ENCODE results near the gene PAFAH1B2.

PAFAH1B2 gene

DNA sequence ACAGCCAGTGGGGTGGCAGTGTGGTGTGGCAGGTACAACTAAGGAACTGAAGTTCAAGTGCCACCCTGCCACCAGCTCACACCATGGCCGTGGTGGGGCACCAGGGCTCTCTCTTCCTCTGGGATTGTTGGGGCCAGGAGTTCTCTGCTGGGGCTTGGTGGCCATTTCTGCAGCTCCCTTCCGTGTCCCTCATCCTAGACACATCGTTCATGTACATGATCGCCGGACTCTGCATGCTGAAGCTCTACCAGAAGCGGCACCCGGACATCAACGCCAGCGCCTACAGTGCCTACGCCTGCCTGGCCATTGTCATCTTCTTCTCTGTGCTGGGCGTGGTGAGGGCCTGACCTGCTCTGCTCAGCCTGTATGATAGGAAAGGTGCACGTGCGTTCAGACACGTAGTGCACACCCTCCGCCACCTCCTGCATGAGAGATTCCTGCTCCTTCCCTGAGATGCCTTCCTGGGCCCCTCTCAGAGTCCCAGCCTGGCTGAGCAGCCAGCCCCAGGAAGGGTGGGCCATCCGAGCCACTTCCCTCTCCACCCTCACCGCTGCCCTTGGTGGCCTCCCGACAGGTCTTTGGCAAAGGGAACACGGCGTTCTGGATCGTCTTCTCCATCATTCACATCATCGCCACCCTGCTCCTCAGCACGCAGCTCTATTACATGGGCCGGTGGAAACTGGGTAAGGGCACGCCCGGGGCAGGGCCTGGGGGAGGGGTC lies 47.8 kb downstream of the PAFAH1B2 start:
- DNase-seq: no peak

DNA sequence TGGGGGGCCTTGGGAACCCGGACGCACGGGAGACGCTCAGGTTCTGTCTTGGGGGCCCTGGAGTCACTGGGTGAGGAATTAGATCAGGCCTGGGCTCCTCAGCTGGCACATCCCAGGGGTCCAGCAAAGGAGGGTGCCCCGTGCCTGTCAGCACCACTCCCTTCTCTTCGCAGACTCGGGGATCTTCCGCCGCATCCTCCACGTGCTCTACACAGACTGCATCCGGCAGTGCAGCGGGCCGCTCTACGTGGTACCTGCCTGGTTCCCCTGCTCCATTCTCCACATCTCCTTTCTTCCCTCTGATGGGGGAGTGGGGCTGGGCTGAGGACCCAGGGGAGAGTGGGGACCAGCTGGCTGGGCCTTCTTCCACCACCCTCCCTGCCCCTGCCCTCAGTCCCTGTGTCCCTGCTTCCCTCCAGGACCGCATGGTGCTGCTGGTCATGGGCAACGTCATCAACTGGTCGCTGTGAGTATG lies 48.4 kb downstream of the PAFAH1B2 start:
- DNase-seq: no peak

DNA sequence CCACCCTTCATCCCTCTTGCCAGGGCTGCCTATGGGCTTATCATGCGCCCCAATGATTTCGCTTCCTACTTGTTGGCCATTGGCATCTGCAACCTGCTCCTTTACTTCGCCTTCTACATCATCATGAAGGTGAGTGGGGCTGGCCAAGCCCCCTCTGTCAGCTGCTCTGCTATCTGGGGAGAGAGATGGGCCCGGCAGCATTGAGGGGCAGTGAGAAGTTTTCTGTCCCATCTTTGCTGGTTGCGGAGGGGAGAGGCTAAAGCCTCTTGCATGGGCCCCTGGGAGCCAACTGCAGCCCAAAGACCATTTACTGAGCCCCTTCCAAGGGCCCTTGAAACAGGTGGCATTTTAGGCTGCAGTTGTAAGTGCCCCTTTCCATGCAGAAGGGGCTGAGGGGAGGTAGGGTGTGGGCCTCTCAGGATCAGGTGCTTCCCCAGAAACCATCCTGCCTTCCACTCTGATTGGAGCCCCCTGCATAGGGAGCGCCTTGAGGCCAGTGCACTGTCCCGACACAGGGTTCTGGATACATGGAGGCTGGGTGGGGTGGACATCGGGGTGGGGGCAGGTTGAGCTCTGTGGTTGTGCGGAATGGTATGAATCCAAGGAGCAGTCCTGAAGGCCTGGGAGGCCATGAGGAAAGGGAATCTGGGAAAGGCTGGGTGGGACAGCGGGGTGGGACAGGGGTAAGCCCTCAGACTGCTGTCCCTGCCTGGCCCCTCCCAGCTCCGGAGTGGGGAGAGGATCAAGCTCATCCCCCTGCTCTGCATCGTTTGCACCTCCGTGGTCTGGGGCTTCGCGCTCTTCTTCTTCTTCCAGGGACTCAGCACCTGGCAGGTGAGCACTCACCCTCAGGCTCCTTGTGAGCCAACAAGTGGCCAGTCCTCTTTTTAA lies 49.3 kb downstream of the PAFAH1B2 start:
- no peak for DNase-seq

DNA sequence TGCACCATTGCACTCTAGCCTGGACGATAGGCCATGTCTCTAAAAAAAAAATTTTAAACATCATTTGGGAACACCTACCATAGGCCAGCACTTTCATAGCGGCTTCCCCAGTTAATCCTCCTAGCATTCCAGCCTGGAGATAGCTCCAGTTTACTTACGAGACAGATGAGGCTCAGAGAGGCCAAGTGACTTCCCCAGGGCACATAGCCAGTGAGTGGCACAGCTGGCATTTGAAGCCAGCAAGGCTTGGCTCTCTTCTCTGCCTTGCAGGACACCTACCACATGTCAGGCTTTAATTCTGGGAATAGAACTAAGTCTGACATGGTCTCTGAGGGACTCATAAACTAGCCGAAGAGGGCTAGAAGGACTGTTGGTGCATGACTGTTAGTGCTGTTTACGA lies 50.2 kb downstream of the PAFAH1B2 start:
- DNase-seq: no peak

DNA sequence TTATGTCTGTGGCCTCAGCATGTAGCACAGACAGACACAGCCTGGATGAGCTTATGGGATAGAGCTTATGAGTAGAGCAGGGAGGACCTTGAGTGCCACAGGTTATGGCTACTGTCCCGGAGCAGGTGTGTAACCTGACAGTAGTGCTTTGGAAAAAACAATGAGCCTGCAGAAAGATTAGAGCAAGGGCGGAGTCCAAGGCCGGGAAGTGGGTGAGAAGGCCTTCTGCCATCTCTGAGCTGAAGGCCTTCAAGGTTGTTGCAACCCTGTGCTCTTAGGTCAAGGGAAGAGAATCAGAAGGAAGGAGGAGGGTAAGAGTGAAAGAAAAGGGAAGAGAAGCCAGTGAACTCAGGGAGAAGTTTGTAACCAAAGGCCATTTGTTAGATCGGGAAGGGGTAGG lies 51.2 kb downstream of the PAFAH1B2 start:
- DNase-seq: no peak

DNA sequence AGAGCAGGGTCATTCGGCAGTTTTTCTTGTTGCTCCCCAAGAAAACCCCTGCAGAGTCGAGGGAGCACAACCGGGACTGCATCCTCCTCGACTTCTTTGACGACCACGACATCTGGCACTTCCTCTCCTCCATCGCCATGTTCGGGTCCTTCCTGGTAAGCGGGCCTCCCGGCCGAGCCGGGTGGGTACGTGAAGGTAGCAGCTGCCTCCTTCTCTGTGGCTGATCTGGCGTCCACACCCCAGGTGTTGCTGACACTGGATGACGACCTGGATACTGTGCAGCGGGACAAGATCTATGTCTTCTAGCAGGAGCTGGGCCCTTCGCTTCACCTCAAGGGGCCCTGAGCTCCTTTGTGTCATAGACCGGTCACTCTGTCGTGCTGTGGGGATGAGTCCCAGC lies 51.7 kb downstream of the PAFAH1B2 start:
- no peak for DNase-seq

DNA sequence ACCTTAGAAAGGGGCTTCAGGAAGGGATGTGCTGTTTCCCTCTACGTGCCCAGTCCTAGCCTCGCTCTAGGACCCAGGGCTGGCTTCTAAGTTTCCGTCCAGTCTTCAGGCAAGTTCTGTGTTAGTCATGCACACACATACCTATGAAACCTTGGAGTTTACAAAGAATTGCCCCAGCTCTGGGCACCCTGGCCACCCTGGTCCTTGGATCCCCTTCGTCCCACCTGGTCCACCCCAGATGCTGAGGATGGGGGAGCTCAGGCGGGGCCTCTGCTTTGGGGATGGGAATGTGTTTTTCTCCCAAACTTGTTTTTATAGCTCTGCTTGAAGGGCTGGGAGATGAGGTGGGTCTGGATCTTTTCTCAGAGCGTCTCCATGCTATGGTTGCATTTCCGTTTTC lies 52.9 kb downstream of the PAFAH1B2 start:
- DNase-seq: no peak

DNA sequence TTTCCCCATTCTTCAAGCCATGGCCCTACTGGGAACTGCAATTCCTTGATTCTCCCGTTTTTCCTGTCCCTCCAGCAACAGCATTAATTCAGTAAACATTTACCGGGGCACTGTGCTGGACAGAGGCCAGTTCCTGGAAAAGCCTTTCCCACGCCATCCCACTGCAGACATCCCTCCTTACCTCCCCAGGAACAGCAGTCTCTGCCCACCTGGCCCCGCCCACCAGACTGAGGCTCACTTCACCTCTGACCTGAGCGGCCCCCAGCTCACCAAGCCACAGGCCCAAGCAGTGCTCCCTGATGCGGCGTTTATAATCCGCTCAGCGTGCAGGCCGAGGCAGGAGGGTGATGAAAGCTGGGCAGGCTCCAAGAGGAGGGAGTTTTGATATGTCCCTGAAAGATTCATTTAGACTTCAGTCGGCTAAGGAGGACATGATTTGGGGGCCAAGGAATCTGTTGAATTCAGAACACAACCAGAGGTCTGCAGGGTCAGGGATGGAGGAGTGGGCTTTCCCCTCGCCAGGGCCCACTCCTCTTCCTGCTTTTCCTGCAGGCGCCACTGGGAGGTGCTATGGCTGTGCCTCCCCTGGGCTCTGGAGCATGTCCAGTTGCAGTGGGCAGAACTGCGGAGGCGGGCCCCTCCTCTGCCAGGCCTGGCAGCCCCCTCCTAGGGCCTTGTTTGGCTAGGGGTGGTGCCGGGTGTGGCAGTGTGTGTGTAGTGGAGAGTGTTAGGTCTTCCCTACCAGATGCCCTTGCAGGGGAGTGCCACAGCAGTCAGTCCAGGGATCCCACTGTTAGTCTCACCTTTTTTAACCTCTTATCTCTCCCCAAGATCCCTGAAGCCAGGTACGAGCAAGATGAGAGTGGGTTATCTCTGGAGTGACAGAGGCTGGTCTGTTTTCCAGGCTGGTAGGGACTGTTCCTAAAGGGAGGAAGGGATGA lies 53.7 kb downstream of the PAFAH1B2 start:
- DNase-seq: no peak

DNA sequence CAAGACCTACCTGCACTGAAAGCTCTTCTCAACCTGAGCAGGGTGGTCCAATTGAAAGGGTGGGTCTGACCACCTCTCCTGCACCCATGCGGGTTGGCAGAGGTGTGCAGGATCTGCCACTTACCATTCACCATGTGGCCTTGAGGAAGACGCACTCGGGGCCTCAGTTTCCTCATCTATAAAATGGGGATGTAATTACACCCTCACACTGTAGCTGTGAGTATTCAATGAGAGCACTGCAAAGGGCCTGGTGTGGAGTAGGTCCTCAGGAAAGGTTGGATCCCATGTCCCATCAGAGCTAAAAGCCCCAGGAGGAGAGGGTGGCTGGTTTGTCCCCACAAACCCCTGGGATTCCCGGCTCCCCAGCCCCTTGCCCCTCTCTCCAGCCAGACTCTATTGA lies 54.5 kb downstream of the PAFAH1B2 start:
- DNase-seq: no peak

DNA sequence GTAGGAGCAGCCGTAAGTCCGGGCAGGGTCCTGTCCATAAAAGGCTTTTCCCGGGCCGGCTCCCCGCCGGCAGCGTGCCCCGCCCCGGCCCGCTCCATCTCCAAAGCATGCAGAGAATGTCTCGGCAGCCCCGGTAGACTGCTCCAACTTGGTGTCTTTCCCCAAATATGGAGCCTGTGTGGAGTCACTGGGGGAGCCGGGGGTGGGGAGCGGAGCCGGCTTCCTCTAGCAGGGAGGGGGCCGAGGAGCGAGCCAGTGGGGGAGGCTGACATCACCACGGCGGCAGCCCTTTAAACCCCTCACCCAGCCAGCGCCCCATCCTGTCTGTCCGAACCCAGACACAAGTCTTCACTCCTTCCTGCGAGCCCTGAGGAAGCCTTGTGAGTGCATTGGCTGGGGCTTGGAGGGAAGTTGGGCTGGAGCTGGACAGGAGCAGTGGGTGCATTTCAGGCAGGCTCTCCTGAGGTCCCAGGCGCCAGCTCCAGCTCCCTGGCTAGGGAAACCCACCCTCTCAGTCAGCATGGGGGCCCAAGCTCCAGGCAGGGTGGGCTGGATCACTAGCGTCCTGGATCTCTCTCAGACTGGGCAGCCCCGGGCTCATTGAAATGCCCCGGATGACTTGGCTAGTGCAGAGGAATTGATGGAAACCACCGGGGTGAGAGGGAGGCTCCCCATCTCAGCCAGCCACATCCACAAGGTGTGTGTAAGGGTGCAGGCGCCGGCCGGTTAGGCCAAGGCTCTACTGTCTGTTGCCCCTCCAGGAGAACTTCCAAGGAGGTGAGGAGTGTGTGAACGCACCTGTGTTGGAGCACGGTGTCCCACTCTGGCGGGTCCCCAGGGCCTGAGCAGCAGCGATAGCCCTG lies 55.2 kb downstream of the PAFAH1B2 start, which contains the start of gene TAGLN:
Gene TAGLN (plus strand): TSS at position 318 of the 863 bp plus-strand sequence. CDS start 3,644 bp downstream, outside the sequence.
- DNase-seq: no peak

DNA sequence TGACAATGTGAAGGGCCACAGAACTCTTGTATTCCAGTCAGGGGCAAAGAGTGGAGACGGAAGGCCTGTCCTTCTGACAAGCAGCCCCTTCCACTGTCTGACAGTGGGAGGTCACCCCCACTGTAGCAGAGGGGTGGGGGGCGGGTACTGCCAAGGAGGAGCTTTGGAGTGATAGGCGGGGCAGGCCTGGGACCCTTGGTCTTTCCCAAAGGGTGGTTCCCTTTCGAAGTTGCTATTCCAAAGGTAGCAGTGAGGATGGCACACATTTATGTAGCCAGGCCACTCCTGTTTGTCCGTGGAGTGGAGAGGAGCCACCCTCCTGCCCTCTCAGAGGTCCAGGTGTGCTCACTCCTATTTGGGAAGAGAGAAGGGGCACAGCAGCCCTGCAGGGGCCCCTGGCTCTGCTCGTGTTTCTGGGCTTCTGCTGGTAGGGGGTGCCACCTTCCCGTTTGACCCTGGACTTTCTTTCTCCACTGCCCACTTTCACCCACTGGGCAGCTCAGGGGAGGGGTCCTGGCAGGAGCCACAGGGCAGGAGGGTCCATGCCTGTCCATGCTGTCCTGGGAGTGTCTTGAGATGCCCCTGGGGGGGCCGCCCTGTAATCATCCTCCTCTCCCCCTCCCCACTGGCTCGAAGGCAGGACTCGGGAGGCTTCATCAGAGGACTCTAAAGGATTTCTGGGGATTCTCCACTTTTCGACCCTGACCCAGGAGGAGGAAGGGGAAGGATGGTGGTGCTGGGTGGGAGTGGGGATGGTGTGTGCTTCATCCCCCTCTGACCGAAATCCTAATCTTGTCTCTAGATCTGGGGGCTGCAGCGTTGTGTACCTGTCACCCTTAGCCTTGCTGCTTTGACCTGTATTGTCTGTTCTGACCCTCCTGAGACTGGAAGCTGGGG lies 56.1 kb downstream of the PAFAH1B2 start:
- DNase-seq: no peak

DNA sequence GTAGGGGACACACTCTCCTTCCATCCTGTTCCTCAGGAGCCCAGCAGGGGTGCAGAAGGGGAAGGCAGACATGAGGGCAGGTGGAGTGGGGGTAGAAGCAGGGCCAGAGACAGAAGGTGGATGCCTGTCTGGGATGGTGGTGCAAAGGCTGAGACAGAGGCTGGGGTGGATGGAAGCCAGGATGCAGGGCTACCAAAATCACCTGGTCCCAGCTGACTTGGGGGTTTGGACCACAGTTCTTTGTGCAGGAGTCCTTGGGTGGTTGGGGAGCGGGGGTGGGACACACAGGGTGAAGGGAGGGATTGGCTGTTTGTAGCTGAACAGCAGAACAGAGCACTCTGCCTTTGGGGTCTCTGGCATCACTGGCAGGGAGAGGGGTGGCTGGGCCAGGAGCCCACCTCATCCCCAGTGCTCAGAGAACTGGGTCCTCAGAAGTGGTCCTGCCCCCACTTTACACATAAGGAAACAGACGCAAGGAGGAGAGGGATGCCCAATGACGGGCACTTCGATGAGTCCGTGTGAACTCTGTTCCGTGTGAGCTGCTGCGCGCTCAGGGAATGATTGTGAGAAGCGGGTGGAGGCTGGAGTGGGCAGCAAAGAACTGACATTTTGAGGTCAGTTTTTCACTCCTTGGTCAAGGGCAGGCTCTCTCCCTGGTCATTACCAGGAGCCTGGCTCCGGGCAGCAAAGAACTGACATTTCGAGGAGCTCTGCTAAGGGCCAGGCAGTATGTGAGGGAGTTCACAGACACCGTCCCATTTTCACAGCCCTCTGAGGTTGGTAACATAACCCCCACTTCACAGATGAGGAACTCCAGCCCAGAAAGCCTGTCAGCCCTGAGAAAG lies 56.9 kb downstream of the PAFAH1B2 start:
- no peak for DNase-seq

DNA sequence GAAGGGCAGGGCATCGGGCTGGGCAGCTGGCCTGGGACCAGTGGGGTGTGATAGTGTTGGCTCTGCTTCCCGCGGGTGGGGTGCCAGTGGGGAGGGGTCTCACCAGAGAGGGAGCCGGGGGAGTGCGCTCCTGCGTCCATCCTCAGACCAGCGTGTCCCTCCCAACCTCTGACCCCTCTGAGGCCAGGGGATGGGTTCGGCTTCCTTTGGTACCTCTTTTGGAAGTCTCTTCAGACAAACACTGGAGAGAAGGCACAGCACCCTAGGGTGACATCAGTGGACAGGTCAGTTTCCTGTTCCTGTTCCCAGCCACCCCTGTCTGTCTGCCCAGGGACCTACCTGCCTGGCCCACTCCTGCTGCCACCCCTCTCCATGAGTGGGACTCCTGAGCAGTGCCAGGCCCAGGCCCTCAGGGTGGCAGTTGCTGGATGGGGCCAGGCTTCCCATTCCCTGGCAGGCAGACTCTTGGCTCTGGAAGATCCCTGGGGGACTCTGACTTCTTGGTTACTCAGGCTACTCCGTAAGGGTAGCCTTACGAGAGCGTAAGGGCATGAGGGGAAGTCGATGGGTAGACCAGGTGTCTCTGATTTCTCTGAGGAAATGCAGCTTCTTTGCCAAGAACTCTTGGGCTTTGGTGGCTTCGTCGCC lies 57.7 kb downstream of the PAFAH1B2 start:
- DNase-seq: no peak

DNA sequence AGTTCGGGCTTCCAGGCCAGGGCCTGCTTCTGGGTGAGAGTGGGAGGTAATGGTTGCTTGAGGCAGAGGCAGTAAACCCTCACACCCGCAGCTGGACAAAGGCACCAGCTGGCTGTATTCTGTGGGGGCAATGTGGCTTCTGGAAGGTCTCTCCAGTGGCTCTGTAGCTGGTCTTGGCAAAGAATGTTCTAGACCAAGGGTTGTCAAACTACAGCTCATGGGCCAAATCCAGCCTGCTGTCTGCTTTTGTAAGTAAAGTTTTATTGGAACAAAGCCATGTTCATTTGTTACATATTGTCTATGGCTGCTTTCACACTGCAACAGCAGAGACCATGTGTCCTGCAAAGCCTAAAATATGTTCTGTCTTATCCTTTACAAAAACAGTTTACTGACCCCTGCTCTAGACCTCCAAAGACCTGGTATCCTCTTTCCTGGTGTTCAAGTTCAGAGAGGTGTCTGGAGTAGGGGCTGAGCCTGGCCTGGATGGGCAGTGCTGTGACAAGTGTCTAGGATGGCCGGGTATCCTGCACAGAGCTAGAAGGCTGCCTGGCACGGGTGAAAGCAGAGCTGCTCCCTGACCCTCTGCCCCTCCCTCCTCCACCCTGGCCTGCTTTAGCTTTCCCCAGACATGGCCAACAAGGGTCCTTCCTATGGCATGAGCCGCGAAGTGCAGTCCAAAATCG lies 58.4 kb downstream of the PAFAH1B2 start:
- DNase-seq: no peak

DNA sequence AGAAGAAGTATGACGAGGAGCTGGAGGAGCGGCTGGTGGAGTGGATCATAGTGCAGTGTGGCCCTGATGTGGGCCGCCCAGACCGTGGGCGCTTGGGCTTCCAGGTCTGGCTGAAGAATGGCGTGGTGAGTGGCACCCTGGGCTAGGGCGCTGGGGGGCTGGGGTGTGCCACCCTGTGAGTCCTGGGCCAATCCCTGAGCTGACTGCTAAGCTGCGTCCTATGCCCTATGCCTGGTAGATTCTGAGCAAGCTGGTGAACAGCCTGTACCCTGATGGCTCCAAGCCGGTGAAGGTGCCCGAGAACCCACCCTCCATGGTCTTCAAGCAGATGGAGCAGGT lies 59.0 kb downstream of the PAFAH1B2 start:
- no peak for DNase-seq

DNA sequence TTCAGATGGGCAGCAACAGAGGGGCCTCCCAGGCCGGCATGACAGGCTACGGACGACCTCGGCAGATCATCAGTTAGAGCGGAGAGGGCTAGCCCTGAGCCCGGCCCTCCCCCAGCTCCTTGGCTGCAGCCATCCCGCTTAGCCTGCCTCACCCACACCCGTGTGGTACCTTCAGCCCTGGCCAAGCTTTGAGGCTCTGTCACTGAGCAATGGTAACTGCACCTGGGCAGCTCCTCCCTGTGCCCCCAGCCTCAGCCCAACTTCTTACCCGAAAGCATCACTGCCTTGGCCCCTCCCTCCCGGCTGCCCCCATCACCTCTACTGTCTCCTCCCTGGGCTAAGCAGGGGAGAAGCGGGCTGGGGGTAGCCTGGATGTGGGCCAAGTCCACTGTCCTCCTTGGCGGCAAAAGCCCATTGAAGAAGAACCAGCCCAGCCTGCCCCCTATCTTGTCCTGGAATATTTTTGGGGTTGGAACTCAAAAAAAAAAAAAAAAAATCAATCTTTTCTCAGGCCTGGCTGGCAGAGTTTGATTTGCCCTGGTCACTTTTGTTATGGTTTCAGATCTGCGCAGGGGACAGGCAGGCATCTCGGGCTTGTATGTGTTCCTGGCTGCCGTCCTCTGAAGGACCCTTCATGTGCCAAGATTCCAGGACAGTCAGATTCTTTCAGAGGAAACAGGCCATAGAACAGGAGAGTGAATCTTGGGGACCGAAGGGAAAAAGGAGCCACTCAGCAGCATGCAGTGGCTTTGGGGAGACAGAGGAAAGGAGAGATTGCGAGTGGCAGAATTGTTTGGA lies 60.4 kb downstream of the PAFAH1B2 start:
- DNase-seq: no peak

DNA sequence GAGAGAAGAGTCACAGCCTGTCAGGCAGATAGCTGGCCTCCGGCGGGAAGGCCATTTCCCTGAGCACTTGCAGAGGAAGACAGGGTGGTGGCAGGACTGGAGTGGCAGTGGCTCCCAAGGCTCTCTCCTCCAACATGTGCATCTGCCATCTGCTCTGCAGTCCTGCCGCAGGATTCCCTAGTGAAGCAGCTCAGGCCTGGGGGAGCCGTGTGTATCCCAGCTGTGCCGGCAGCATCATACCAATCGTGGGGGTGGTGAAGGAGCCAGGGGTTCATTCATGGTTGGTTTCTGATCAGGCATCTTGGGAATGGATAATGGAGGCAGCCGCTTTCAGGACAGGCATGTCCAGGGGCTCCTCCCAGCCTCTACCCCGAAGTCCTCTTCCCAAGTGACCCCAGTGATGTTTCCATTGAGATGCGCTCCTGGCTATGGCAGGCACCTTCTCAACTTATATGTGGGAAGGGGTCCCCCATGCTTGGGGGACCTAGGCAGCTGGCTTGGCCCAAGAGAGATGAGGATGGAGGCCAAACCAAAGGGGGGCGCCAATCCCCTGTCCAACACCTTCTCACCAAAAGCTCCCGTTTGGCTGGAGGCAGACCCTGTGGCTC lies 61.2 kb downstream of the PAFAH1B2 start:
- DNase-seq: no peak
